A673 (cell line): ENCODE results near the gene SRRM2. TPM values are rescaled to one million over a fixed set of nuclear protein-coding genes. Genes with fewer than 3 reads are reported as not detected.

Experiments
- BruUV-seq: library from RNA; stranded (reverse); fragments of 400-500 nt; replicated peaks from 2 replicates; lab custom pipeline; 2021; lab: Mats Ljungman, UMichigan
- CTCF ChIA-PET: fragments of 300-600 bp; sonication (Branson Sonifier 250); formaldehyde crosslinking; loops from one replicate; lab custom pipeline; 2022; ENCODE audit warnings: antibody characterized with exemption; lab: Charles Lee
- POLR2A ChIA-PET: fragments of 300-600 bp; sonication (Branson Sonifier 250); formaldehyde crosslinking; loops from one replicate; lab custom pipeline; 2022; ENCODE audit warnings: antibody characterized with exemption; ENCODE audit not compliant: low non-redundant PET; lab: Charles Lee
- DNase-seq: peaks from one replicate; pipeline ENCODE4 v3.0.0-alpha.2; 2015; ENCODE audit warnings: low spot score
- H3K27ac ChIP-seq: fragments of 200-600 bp; sonication (generic); 2 replicates; pipeline ENCODE4 v1.5.1; 2016; ENCODE audit warnings: mixed run types, low read depth, mild to moderate bottlenecking, mixed read lengths, antibody characterized with exemption, low read length; ENCODE audit not compliant: poor library complexity, severe bottlenecking
- H3K27me3 ChIP-seq: fragments of 200-600 bp; sonication (generic); replicated peaks from 2 replicates; pipeline ENCODE4 v1.6.1; 2017; ENCODE audit warnings: mixed run types, low read depth, mild to moderate bottlenecking, mixed read lengths, antibody characterized with exemption, low read length; ENCODE audit not compliant: insufficient read depth, poor library complexity
- H3K36me3 ChIP-seq: fragments of 200-600 bp; sonication (generic); 2 replicates; pipeline ENCODE4 v1.6.1; 2016; ENCODE audit warnings: mixed run types, mild to moderate bottlenecking, mixed read lengths, antibody characterized with exemption, low read length; ENCODE audit not compliant: insufficient read depth, poor library complexity, severe bottlenecking
- H3K4me1 ChIP-seq: fragments of 200-600 bp; sonication (generic); 2 replicates; pipeline ENCODE4 v1.6.1; 2017; ENCODE audit warnings: mixed run types, mild to moderate bottlenecking, mixed read lengths, antibody characterized with exemption, low read length; ENCODE audit not compliant: insufficient read depth, poor library complexity, severe bottlenecking
- H3K4me3 ChIP-seq: fragments of 200-600 bp; sonication (generic); 2 replicates; pipeline ENCODE4 v1.5.1; 2016; ENCODE audit warnings: low read depth, mixed run types, mild to moderate bottlenecking, mixed read lengths, low read length; ENCODE audit not compliant: poor library complexity, severe bottlenecking
- H3K9me3 ChIP-seq: fragments of 200-600 bp; sonication (generic); 2 replicates; pipeline ENCODE4 v1.6.1; 2016; ENCODE audit warnings: mixed run types, low read depth, mild to moderate bottlenecking, mixed read lengths, antibody characterized with exemption, low read length; ENCODE audit not compliant: poor library complexity, severe bottlenecking
- CTCF ChIP-seq: fragments of 300-800, 200-600 bp; sonication (generic); conservative IDR thresholded peaks from 2 replicates; pipeline ENCODE4 v1.5.1; 2017; ENCODE audit warnings: low read depth, mild to moderate bottlenecking, antibody characterized with exemption, low read length, moderate library complexity, mixed read lengths
- EZH2 ChIP-seq: fragments of 200-600 bp; sonication (generic); IDR thresholded peaks from 2 replicates; pipeline ENCODE4 v1.6.1; 2017; ENCODE audit warnings: borderline replicate concordance, low read depth, mild to moderate bottlenecking, mixed read lengths, antibody characterized with exemption, low read length; ENCODE audit not compliant: poor library complexity, severe bottlenecking
- intact Hi-C: fragments of 100-400 bp; cut with micrococcal nuclease; formaldehyde crosslinking; loops from one replicate; pipeline ENCODE4 v1.10.0; 2022; ENCODE audit not compliant: unreplicated experiment
- total RNA-seq: library from RNA; stranded (reverse); gene quantifications from 2 replicates; pipeline ENCODE4 v1.2.3, GENCODE V29; 2021

SRRM2 gene
- total RNA-seq, 1 experiment from 2014 or later: 642 TPM

GRCh38 chr16:2775131-2775716, 22.8 kb downstream of the SRRM2 start:
- ChIA-PET CTCF (no interaction called here), POLR2A (no interaction called here)
- TF ChIP-seq CTCF (no peak), EZH2 (no peak)
- Histone ChIP-seq H3K4me1 (peaks cover 3% of the 10 kb centered on the region), H3K27me3 (no peaks in the 10 kb centered on the region), H3K27ac (no peak overlapping the region), H3K9me3 (no peaks in the 10 kb centered on the region), H3K36me3 (peaks cover 44% of the 10 kb centered on the region), H3K4me3 (peak overlapping the region; percentile 92)
- intact Hi-C loops: no loop called here
- DNase-seq: no peak
- BruUV-seq: no TSS peak

- H3K4me3 ChIP-seq: peak overlapping the region; percentile 92
- H3K9me3 ChIP-seq: no peaks in the 10 kb centered on the region
- POLR2A ChIA-PET: no interaction called here
- TF ChIP-seq EZH2 (no peak), CTCF (no peak)
- intact Hi-C loops: no loop called here
- no peaks in the 10 kb centered on the region for H3K27me3 ChIP-seq
- H3K36me3 ChIP-seq: peaks cover 37% of the 10 kb centered on the region
- BruUV-seq: TSS peak; percentile 30
- CTCF ChIA-PET: no interaction called here
- DNase-seq: no peak
- peaks cover 3% of the 10 kb centered on the region for H3K4me1 ChIP-seq
- H3K27ac ChIP-seq: peak overlapping the region; percentile 80
Observed at GRCh38 chr16:2775765-2776499, 23.5 kb downstream of the SRRM2 start.

- H3K27ac ChIP-seq: peak overlapping the region; percentile 80
- ChIA-PET POLR2A (interaction anchor here (0.6 kb wide), 1 partner anchor 24 kb away, joined by 3 read pairs; the partner anchor contains the start of gene SRRM2), CTCF (no interaction called here)
- peak overlapping the region; percentile 92 for H3K4me3 ChIP-seq
- intact Hi-C loops: no loop called here
- H3K4me1 ChIP-seq: peaks cover 3% of the 10 kb centered on the region
- TF ChIP-seq EZH2 (no peak), CTCF (no peak)
- H3K27me3 ChIP-seq: no peaks in the 10 kb centered on the region
- no TSS peak for BruUV-seq
- H3K9me3 ChIP-seq: no peaks in the 10 kb centered on the region
- DNase-seq: no peak
- H3K36me3 ChIP-seq: peaks cover 30% of the 10 kb centered on the region
Observed at GRCh38 chr16:2776500-2777139, 24.2 kb downstream of the SRRM2 start.
